GM19328 (cell line): ENCODE data around the gene YWHAE.
"Not testable (repeated sequence)": the region's sequence is repeated elsewhere in the genome, so short reads cannot be mapped to it uniquely, and the experiment has no call there.

Source experiments
- ATAC-seq: cut with Tn5 transposase; IDR thresholded peaks from one replicate; pipeline ENCODE4 v1.9.1; 2021; ENCODE audit warnings: mild to moderate bottlenecking, moderate library complexity; ENCODE audit not compliant: unreplicated experiment

Gene YWHAE

DNA sequence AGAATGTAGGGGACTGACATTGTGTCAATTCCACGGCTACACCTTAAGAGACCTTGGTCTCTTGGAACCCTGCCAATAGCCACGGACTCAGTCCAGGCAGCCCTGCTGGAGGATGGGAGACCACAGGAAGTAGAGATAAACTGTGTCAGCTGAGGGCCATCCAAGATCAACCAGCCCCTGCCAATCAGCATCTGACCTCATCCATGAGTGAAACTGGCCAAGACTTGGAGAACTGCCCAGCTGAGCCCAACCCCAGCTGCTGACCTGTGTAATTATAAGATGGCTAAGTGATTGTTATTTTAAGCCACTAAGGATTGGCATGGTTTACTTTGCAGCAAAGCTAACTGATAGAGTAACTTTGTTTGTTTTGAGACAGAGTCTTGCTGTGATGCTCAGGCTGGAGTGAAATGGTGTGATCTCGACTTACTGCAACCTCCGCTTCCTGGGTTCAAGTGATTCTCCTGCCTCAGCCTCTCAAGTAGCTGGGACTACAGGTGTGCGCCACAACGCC lies 13.3 kb upstream of the YWHAE start:
- no peak for ATAC-seq

DNA sequence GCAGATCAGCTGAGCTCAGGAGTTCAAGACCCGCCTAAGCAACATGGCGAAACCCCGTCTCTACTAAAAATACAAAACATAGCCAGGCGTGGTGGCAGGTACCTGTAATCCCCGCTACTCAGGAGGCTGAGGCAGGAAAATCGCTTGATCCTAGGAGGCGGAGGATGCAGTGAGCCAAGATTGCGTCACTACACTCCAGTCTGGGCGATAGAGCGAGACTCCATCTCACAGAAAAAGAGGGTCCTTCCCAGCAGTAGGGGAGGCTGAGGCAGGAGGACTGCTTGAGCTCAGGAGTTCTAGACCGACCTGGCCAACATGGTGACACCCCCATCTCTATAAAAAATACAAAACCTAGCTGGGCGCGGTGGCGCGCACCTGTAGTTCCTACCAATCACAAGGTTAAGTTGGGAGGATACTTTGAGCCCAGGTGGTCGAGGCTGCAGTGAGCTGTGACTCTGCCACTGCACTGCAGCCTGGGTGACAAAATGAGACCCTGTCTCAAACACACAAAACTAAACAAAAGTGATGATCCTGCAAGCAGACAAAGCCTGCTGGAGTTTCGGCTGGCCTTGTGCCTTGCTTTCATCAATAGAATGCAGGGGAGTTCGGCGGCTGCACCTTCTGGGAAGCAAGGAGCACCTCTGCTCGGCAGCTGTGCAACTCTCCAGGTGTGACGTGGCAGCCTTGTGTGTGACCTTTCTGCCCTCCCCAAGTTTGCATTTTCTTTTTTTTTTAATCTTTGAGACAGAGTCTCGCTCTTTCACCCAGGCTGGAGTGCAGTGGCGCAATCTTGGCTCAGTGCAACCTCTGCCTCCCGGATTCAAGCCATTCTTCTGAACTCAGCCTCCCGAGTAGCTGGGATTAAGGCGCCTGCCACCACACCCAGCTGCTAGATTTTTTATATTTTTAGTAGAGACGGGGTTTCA lies 12.4 kb upstream of the YWHAE start:
- ATAC-seq, result no peak

DNA sequence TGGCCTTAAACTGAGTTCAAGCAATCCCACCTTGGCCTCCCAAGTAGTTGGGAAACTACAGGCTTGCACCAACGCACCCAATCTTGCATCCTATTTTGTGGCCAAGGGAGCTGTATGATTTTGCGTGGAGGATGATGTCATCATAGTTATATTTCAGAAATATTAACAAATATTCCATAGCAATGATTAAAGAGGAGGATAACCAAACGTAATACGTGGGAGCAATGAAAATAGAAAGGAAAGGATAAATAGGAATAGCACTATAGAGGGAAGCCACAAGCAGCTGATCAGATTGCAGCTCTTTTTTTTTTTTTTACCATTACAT lies 2.2 kb upstream of the YWHAE start:
- no peak for ATAC-seq

DNA sequence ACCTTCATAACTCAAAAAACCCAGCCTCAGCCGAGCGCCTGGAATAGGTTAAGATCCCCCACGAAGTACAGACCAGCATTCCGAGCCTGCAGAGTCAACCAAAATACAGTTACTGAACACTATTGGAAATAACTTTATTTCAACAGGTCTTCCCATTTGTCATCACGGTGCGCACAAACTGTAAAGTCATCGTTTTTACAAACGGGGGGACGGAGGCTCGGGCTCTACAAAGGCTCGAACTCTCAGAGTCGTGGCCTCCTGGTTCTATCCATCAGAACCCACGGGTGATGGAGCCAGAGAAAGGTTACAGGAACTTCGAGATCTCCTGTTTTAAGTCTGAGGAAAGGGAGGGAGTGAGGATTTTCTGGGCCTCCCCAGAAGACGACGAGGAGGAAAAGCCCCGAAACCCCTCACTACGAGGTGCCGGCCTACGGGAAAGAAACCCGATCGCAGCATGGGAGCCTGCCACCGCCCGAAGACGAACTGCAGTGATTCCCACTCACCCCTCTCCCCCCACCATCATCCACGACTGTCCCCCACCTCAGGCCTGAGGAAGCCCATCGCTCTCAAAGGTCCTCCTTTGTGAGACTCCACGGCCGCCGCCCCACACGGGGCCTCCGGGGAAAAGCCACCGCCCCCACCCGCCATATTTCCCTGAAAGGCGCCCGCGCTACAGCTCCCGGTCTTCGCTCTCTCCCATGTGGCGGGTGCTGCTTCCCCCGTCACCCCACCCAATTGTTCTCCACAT lies 917 bp downstream of the YWHAE start:
- no peak for ATAC-seq

DNA sequence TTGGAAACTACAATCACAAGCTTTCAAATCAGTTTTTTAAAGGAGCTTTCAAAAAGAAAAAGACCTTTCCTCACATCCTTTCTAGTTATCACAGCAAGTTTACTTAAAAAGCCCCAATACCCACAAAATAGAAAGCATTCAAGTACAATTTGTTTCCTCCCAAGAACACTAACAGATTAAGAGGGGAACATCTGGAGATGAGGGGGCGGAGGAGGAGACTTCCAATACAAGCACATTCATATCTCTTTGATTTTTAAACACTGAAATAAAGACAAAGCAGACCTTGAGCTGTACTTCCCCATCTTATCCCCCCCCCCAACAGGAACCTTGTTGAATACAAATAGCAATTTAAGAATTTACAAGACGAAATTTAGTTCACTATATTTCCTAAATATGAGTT lies 2.0 kb downstream of the YWHAE start:
- no peak for ATAC-seq

DNA sequence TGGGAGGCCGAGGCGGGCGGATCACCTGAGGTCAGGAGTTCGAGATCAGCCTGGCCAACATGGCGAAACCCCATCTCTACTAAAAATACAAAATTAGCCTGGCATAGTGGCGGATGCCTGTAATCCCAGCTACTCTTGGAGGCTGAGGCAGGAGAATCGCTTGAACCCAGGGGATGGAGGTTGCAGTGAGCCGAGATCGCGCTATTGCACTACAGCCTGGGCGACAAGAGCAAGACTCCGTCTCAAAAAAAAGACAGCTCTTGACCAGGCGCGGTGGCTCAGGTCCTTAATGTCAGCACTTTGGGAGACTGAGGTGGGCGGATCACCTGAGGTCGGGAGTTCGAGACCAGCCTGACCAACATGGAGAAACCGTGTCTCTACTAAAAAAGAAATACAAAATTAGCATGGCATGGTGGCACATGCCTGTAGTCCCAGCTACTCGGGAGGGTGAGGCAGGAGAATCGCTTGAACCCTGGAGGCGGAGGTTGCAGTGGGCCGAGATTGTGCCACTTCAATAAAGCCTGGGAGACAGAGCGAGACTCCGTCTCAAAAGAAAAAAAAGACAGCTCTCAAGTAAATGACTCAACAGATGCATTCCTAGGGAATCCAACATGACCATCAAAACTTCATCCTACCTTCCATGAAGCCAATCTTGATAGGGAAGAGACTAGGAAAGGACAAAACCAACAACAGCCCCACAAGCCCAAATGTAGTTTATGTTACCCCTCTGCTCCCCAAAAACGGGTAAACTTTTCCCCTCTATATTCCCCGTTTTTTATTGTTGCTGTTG lies 4.0 kb downstream of the YWHAE start:
- ATAC-seq, result not testable (repeated sequence)

DNA sequence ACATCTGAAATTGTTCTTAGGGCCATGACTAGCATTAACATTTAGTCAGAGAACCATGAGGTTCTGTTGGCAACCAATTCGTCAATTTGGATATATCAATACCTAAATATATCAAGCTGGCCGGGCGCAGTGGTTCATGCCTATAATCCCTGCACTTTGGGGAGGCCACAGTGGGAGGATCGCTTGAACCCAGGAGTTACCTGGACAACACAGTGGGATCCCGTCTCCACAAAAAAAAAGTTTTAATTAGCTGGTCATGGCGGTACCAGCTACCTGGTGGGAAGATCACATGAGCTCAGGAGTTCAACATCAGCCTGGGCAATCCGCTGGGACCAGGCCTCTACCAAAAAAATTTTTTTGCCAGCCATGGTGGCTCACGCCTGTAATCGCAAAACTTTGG lies 8.4 kb downstream of the YWHAE start:
- no peak for ATAC-seq

DNA sequence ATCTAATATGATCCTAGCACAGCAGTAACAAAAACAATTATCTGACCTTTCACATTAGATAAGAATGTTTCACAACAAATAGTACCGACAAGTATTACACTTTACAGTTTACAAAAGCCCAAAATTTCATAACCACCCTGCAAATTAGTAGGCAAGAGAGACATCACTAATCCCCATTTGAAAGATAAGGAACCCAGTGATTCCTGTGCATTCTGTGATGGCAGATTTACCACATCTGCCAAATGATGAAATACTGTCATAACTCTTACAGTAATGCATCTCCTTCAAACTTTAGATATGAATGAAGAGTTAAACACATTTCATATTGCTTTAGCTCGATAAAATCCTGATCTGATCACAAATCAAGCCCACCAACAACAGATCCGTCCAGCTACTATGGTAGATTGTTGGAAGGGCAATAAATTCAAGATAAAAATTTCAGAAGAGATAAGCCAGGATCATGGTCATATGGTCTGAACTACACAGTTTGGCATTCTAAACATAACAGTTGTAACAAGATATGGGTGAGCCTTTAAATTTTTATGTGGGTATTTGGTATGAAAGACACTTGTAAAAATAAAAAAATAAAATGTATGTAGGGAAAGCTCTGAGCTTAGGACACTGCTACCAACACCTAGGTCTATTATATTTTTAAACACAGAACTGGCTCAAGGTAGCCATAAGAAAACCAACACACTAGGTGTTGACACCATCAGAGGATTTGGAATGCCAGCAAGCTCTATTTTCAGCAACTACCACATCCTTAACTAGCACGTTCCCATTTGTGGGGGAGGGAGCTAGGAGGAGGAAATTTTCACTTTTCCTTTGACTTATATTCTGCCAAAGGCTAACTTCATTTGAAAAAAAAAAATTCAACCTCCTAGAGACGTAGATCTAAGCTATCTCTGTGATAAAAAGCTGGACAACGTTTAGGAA lies 9.3 kb downstream of the YWHAE start:
- ATAC-seq, result no peak

DNA sequence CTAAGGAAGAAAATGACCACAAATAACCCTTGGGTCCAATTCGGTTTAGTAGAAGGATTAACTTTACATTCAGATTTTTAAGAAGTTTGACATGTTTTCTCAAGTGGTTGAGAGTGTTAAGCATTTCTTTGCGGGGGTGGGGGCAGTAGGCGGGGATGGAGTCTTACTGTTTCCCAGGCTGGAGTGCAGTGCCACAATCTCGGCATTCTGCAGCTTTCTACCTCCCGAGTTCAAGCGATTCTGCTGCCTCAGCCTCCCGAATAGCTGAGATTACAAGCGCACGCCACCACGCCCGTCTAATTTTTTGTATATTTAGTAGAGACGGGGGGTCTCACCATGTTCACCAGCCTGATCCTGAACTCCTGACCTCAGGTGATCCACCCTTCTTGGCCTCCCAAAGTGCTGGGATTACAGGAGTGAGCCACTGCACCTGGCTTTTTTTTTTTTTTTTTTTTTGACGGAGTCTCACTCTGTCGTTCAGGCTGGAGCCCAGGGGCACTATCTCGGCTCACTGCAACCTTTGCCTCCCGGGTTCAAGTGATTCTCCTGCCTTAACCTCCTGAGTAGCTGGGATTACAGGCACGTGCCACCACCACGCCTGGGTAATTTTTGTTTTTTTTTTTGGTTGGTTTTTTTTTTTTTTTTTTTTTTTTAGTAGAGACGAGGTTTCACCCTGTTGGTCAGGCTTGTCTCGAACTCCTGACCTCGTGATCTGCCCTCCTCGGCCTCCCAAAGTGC lies 12.4 kb downstream of the YWHAE start:
- ATAC-seq, result not testable (repeated sequence)

DNA sequence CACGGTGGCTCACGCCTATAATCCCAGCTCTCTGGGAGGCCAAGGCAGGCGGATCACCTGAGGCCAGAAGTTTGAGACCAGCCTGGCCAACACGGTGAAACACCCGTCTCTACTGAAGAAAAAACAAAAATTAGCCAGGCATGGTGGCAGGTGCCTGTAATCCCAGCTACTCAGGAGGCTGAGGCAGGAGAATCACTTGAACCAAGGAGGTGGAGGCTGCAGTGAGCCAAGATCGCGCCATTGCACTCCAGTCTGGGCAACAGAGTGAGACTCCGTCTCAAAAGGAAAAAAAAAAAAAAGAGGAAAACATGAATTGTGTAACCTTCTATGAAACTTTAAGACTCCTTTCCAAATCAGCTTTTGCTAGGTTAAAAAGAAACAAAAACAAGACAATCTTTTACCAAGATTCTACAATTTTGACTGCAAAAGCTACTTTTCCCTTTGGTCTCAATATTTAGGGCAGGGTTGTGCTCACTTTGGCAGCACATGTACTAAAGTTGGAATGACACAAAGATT lies 13.3 kb downstream of the YWHAE start:
- not testable (repeated sequence) for ATAC-seq

DNA sequence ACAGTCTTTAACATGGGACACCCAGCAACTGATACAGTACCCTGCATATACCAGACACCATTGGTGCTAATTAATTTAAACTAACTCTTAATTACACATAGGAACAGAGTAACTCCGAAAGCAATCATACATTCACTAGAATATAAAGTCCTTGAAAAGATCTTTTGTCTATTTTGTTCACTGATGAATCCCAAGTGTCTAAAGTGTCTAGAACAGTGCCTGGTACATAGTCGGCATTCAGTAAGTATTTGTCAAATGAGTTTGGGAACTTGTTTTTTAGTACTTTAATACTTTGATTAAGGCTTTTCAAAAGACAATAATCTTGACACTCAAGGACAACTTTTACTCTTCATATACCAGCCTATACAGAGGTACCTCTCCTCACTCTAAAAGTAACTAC lies 13.8 kb downstream of the YWHAE start:
- ATAC-seq, result no peak

DNA sequence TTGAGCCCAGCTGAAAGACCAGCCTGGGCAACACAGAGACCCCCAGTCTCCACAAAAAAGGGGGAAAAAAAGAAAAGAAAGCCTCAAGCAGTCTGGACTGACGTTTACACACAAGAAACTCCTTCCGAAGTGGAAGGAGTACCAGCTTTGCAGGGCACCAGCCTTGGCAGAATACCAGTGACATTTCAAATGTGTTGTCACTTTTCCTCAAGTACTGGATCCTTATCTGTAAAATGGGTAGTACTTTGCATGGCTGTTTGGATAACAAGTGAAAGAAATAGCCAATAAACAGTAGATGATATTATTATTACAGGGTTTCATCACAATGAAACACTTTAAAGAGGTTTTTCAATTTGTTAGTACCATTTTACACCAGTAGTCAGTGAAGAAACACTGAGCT lies 14.2 kb downstream of the YWHAE start:
- ATAC-seq, result no peak

DNA sequence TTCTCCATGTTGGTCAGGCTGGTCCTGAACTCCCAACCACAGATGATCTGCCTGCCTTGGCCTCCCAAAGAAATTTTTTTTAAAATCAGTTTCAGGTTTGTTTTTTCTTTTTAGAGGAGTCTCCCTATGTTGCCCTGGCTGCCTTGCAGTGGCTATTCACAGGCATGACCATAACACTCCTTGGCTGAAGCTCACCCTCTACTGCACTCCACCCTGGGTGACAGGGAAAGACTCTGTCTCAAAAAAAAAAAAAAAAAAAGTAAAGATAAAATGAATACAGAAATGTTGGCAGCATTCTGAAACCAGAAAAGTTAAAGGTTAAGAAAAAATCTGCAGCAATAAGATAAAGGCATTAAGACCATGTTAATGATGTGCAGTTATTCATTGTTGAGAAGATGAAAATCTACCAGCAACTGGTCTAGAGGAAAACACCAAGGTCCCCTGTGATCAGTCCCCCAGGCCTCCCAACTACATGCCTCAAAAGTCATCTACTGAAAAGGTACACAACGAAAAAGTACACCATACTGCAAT lies 15.1 kb downstream of the YWHAE start:
- no peak for ATAC-seq

DNA sequence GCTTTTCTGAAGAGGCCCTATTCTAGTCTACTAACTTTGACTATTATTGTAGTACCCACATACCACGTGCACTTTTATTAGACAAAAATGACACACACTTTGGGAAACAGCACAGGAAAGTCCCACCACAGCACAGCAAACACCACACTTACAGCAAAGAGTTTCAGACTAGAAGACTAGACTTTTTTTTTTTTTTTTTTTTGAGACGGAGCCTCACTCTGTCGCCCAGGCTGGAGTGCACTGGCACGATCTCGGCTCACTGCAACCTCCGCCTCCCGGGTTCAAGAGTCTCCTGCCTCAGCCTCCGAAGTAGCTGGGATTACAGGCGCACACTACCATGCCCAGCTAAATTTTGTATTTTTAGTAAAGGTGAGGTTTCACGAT lies 20.1 kb downstream of the YWHAE start:
- ATAC-seq, result no peak

DNA sequence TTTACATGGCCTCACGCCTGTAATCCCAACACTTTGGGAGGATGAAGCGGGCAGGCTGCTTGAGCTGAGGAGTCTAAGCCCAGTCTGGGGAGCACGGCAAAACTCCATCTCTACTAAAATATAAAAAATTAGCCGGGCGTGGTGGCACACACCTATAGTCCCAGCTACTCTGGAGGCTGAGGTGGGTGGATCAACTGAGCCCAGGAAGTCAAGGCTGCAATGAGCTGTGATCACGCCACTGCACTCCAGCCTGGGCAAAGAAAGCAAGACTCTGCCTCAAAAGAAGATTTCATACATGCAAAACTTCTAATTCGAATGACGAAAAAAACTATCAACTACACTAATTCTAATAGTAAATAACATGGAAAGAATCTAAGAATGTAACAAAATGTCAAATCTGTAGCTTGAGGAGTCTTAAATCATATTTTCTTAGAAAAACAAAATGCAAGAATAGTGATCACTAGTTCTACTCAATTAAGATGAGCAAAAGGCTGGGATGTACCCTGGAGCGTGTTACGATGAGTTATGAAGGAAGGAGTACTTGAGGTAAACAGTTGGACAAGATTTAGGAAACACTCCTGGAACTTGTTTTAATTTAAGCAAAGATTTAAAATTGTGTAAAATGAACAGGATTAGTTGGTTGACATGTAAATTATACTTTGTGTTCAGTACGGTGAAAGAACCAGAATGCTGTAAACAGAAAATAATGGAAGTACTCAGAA lies 20.7 kb downstream of the YWHAE start:
- ATAC-seq, result no peak

DNA sequence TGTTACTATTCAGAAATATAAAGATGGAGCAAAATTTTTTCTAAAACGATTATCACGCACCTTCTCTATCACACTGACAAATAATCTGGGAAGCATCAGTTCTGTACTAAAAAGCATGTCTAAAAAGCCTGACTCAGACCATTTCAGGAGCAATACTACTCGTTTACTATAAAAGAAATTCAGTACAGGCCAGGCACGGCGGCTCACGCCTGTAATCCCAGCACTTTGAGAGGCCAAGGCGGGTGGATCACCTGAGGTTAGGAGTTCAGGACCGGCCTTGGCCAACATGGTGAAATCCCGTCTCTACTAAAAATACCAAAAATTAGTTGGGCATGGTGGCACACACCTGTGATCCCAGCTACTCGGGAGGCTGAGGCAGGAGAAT lies 21.6 kb downstream of the YWHAE start:
- not testable (repeated sequence) for ATAC-seq

DNA sequence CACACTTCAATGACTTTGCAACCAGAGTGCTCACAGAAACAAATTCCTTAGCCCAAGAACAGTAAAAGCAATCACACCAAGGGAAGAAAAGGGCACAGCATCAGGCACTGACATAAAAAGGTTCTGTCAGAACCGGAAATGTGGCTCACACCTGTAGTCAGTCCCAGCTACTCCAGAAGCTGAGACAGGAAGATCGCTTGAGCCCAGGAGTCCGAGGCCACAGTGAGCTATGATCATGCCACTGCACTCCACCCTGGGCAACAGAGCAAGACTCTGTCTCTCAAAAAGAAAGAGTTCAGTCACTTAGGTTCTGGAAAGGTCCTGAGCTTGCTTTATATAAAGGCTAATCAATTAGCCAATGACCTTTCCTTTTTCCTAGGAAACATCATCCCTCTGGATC lies 22.7 kb downstream of the YWHAE start:
- no peak for ATAC-seq

DNA sequence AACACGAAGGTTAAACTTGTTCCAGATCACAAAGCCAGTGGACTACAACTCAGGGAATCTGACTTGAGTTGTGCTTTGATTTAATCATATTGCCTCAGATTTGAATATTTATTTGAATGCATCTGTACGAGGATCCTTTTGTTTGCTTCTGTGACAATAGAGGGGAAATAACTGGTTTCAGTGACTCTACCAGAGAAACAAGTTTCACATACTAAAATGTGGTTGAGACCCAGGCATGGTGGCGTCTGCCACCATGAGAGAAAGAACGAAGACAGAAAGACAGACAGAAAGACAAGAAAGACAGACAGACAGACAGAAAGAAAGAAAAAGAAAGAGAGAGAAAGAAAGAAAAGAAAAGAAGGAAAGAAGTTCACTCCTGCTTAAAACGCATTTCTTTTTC lies 24.0 kb downstream of the YWHAE start:
- no peak for ATAC-seq
